ENCODE results near the gene LEAP2.
"Not testable (repeated sequence)": the region's sequence is repeated elsewhere in the genome, so short reads cannot be mapped to it uniquely, and the experiment has no call there.

LEAP2 gene

DNA sequence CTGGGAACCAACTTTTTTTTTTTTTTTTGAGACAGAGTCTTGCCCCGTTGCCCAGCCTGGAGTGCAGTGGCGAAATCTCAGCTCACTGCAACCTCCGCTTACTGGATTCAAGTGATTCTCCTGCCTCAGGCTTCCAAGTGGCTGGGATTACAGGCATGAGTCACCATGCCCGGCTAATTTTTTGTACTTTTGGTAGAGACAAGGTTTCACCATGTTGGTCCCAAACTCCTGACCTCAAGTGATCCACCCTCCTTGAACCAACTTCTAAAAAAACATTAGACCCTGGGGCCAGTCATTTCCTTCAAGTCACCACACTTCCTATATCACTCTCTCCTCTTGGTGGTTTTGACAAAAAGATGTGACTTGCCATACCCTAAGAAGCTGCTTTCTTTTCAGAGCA lies 32.2 kb upstream of the LEAP2 start:
- no peak for DNase-seq

DNA sequence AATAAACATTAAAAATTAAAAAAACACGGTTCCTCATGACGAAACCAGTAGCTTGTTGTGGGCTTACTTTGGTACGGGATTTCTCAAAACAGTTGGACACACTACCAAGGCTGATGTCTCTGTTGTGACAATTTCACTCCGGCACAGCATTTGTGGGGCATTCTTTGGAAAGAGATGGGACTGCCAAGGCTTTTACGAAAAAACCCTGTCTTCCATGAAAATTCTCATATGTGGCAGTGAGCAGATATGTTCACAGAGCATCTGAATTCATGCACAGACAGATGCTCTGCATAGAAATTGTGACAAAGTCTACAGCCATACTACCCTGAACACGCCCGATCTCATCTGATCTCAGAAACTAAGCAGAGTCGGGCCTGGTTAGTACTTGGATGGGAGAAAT lies 25.2 kb upstream of the LEAP2 start:
- DNase-seq, result no peak

- DNase-seq, result no peak
Observed at GRCh38 chr5:132849347-132849746, 24.1 kb upstream of the LEAP2 start.

GRCh38 chr5:132850066-132850465 lies 23.4 kb upstream of the LEAP2 start:
- DNase-seq, result no peak

GRCh38 chr5:132853323-132853722 lies 20.1 kb upstream of the LEAP2 start:
- no peak for DNase-seq

- DNase-seq, result no peak
Observed at GRCh38 chr5:132853790-132854189, 19.7 kb upstream of the LEAP2 start.

GRCh38 chr5:132854301-132854700 lies 19.2 kb upstream of the LEAP2 start:
- no peak for DNase-seq

GRCh38 chr5:132854992-132855391 lies 18.5 kb upstream of the LEAP2 start:
- not testable (repeated sequence) for DNase-seq

GRCh38 chr5:132856011-132856410 lies 17.5 kb upstream of the LEAP2 start:
- no peak for DNase-seq

GRCh38 chr5:132859889-132860437 lies 13.5 kb upstream of the LEAP2 start:
- no peak for DNase-seq

GRCh38 chr5:132860742-132861141 lies 12.7 kb upstream of the LEAP2 start:
- DNase-seq, result no peak

DNA sequence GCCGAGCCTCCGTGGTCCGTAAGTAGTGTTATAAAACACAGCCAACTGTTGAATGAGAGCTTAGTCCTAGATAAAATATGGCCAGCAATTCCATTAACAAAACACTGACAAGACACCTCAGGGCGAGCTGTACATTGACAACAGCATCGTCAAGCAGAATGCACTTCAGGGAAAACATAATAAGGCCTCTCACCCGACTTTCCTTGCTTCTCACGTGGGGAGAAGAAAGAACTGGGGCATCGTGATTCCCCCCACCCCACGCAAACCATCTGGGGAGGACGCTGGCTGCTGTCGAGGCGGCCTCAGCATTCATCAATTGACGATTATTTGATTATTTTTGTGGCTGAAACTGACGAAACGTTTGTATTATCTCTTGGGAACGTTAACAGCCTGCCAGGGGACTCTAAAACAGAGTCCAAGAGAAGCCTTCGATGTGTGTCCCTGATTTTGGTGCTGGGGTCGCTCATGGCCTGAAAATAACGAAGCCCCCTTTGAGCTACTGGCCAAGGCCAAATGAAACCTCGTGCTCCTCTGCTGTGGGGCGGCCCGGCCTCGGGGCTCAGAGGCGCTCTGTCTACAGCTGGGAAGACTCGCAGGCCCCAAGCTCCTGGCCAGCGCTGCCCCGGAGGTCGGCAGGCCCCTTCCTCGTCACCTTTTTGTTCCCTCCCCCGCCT lies 7.7 kb upstream of the LEAP2 start:
- no peak for DNase-seq

DNA sequence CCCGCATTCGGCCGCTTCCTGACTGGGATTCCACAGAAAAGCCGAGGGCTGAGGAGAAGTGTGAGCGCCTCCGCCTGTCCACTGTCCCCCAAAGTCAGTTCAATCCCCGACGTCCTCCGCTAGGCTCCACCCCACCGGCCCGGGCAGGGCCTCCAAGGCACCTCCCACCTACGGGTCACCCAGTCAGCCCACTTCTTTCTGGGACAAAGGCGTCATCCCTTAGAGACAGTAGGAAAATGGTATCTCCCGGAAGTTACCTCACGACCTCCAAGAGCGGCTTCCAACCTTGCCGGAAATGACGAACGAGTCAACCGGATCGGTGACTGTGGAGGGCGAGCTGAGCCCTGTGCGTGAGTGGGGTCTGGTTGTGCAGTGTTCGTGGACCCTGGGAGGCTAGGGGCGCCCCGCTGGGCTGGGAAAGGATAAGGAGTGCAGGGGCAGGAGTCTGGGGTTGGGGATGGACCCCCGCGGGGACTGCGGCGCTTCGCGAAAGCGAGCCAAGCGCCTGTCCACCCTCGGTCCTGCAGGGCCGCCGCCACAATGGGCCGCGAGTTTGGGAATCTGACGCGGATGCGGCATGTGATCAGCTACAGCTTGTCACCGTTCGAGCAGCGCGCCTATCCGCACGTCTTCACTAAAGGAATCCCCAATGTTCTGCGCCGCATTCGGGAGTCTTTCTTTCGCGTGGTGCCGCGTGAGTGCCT lies 7.0 kb upstream of the LEAP2 start, which contains the start of the genes GDF9 and UQCRQ:
Gene GDF9 (minus strand): TSS at position 128 of the 704 bp plus-strand sequence. CDS start 1,936 bp downstream, outside the sequence.
Gene UQCRQ (plus strand): TSS at position 301 of the 704 bp plus-strand sequence. CDS start 240 bp downstream, at position 541.
- peak; percentile 87 for DNase-seq

- no peak for DNase-seq
Observed at GRCh38 chr5:132867046-132867451, 6.4 kb upstream of the LEAP2 start.

DNA sequence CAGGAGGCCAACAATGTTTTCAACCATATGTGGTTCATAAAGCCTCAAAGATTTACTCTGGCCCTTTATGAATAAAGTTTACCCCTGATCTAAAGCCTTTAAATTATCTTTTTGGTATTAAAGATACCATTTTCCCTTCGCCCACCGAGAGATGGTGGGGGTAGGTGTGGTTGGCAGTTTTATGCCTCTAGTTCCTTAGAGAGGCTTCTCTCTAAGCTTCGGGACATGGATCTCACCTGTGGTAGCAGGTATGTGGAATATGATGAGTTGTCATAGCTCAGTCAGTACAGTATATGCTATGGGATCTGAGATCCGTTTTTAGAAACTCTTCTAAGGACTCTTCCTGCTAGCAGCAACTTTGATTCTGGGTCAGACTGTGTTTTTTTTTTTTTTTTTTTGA lies 4.7 kb upstream of the LEAP2 start:
- no peak for DNase-seq

DNA sequence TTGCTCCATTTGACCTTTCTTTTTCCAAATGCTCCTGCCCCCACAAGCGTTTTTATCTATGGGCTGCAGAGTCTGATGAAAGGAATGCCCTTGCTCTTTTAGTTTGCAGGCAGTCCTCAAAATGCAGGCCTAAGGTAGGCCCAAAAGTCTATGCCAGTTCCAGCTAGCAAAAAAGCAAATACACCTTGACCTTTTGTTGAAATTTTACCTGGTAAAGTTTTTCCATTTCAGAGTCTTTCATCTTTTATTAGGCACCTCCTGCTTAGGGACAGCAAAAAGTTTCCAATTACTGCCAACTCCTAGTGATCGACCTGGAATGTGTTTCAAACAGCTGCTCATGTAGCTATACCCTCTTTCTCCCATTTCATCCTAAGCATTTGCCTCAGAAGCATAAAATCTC lies 2.7 kb upstream of the LEAP2 start:
- no peak for DNase-seq

- no peak for DNase-seq
Observed at GRCh38 chr5:132871459-132872284, 1.8 kb upstream of the LEAP2 start.

DNA sequence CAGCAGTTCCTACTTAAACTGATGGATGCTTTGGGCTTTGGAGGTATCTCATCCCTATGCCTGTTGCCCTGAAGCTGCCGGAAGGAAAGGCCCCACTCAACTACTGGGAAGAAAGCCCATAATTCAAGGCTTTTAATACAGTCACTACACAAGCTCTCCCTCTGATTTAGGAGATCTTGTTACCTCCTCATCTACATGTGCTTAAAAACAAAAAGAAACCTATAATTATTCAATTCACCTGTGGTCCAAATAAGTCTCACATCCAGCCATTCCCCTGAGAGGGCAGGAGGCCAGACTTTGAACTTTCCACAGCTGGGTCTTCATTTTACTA lies 715 bp upstream of the LEAP2 start:
- DNase-seq, result no peak

DNA sequence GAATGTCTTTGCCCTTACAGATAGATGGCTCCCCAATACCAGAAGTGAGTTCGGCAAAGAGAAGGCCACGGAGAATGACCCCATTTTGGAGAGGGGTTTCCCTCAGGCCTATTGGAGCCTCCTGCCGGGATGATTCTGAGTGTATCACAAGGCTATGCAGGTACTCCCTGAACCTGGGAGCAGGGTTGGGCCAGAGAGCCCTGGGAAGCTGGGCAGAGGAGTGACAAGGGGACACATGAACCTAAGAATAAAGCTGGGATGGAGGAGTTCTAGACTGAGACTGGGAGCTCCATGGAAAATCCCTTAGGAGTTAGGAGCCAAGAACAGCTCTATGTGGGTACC lies 433 bp downstream of the LEAP2 start:
- no peak for DNase-seq

DNA sequence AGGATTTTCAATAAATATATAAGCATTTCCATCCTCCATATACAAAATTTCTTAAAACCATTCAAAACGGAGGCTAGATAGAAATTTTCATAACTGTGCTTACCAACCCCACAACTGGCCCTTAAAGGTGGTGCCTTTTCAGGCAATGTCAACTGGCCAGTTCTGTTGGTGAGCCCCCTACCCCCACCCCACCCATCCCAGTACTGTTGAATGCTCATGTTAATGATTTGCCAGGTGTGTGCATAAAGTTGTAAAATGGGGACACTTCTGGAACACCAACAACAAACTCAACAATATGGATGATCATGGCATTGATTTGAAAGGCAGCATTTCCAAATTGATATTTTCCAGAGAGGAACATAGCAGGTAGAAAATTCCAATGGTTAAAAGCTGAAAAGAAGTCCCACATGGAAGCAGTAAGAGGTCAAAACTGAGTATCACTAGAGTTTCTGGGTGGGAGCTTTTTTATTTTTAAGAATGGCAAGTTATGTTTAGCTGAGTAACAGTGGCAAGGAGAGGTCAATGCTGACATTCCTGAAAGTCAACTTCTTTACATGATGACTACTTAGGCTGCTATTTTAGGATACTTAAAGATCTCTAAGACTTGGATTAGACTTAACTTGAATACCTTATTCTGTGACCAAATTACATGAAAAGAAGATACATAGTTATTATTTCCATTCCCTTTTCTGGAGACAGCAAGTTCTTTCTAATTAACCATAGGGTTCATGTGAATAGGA lies 2.7 kb downstream of the LEAP2 start:
- no peak for DNase-seq

DNA sequence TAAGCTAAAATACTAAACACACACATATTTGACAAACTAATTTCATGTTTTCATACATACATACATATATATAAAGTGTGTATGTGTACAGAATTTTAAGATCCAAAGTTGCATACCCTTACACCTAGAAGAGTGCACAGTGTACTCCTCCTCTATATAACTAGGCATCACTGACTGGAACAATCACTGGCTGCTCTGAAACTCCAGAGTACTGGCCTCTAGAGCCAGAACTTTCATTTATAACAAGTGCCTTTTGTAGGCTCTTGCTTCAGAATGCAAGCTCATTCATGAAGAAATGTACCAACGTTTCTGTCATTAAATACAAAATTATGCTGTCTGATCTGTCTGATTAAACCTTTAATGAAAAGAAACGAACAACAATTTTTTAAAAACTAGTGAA lies 4.0 kb downstream of the LEAP2 start:
- no peak for DNase-seq

GRCh38 chr5:132877938-132878337 lies 4.5 kb downstream of the LEAP2 start:
- DNase-seq, result no peak

All from NCI-H526 treated with DMSO at 0.1 percent for 48 hours (cell line).